ENCODE data around the gene NFKBIZ.

NFKBIZ gene

GRCh38 chr3:101868534-101869464 is 19.5 kb downstream of the NFKBIZ start:
- DNase-seq (ENCODE audit: low read depth in 2 of 2) = peak; percentile 59 to 62
- TF ChIP-seq CTCF (IDR thresholded peaks at IDR 0.05; ENCODE audit: low read depth, low read length) = no peak
- H3K4me3 ChIP-seq (replicated peaks in 1 of 2; ENCODE audit: low read depth in 2 of 2, low read length in 2 of 2) = no peak overlapping the region

- no peak overlapping the region for H3K4me3 ChIP-seq (replicated peaks in 1 of 2; ENCODE audit: low read depth in 2 of 2, low read length in 2 of 2)
- no peak for DNase-seq (ENCODE audit: low read depth in 2 of 2)
- no peak for TF ChIP-seq CTCF (IDR thresholded peaks at IDR 0.05; ENCODE audit: low read depth, low read length)
These were observed 20.8 kb downstream of the NFKBIZ start for GRCh38 chr3:101870138-101870537.

DNA sequence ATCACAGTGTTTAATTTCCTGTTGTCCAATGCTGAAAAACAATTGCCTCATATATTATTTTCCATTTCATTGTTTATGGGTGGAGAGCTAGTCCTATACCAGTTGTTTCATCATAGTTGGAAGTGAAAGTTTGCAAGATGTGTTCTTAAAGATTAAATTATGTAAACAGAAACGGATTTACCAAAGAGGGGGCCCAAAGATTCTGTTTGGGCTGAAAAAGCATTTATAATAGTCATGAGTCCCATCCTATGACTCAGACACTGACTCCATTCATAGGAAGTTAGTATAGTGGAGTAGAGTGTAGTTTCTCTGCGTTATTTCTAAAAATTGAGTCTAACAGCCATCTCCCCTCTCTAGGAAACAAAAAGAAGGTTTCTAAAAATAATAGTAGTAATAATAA is 24.3 kb downstream of the NFKBIZ start:
- no peak overlapping the region for H3K4me3 ChIP-seq (replicated peaks in 1 of 2; ENCODE audit: low read depth in 2 of 2, low read length in 2 of 2)
- TF ChIP-seq CTCF (IDR thresholded peaks at IDR 0.05; ENCODE audit: low read depth, low read length) = no peak
- peak; percentile 44 to 80 for DNase-seq (ENCODE audit: low read depth in 2 of 2)

DNA sequence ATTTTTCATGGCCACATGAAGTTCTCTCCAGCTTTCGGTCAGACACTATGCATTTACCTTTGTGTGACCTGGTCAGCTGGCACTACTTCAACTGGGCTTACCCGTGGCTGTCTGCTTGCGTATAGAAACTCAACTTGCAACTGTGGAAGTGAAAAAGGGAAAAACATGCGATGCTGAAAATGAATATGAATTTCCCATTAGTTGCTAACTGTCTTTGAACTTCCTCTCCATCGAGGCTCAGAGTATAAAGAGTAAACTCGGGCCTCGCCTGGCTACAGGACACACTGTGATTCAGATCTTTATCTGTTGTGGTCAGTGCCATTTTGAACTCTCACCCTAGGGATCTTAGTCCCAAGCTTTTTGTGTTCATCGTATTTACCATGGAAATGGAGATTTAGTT is 26.8 kb downstream of the NFKBIZ start:
- DNase-seq (ENCODE audit: low read depth in 2 of 2) = no peak
- no peak overlapping the region for H3K4me3 ChIP-seq (replicated peaks in 1 of 2; ENCODE audit: low read depth in 2 of 2, low read length in 2 of 2)
- no peak for TF ChIP-seq CTCF (IDR thresholded peaks at IDR 0.05; ENCODE audit: low read depth, low read length)

DNA sequence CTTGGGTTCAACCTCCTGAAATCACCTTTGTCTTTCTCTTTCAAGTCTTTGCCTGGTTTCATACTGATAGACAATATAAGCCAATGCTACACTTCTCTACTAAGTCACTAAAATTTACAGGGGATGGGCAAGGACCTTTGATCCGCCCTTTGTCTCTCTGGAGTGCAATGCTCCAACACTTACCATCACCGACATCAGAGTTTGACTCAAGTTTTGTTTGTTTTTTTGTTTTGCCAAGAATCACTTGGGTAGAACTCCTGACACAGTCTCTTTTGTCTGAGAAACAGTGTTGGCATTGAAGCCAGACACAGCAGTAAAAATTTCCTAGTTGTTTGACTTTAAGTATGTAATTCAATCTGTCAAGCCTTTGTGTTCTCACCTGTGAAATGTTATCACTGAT is 29.3 kb downstream of the NFKBIZ start:
- DNase-seq (ENCODE audit: low read depth in 2 of 2) = no peak
- no peak for TF ChIP-seq CTCF (IDR thresholded peaks at IDR 0.05; ENCODE audit: low read depth, low read length)
- H3K4me3 ChIP-seq (replicated peaks in 1 of 2; ENCODE audit: low read depth in 2 of 2, low read length in 2 of 2) = no peak overlapping the region

DNA sequence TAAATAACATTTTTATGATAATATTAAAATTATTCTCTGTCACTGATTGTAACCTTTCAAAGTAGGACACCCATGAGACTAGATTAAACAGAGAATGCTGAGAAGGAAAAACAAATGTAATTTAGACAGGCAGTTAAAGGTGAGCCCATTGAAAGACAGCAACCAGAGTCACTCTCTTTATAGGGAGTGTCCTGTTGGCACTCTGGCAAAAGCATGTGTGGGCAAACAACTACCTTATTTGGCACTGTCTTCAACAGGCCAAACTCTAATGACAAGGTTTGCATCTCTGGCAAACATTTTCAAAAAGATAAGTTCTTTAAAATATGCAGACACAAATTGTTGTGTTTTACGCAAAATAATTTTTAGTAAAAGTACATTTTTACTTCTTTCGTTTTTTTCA is 29.8 kb downstream of the NFKBIZ start:
- DNase-seq (ENCODE audit: low read depth in 2 of 2) = no peak
- no peak for TF ChIP-seq CTCF (IDR thresholded peaks at IDR 0.05; ENCODE audit: low read depth, low read length)
- H3K4me3 ChIP-seq (replicated peaks in 1 of 2; ENCODE audit: low read depth in 2 of 2, low read length in 2 of 2) = no peak overlapping the region

Measured in cardiac fibroblast (primary cell).